Pancreas (tissue), 10 donors: ENCODE data around the gene RAD1. TPM values are rescaled to one million over a fixed set of nuclear protein-coding genes. Genes with fewer than 3 reads are reported as not detected.

Experiments
- ATAC-seq, 4 donors: fragments of 200-7000 bp; cut with Tn5 transposase; one replicate each; pipeline versions ENCODE4 v1.8.0 to v1.9.1; 2020; ENCODE audit warnings: mild to moderate bottlenecking in 4 of 4, moderate library complexity in 4 of 4
- DNase-seq, 6 donors: peaks; one replicate each; pipeline ENCODE4 v3.0.0-alpha.2; 2020
- FAIRE-seq: peaks from 2 replicates; lab custom pipeline; 2012; peaks lifted over from hg19 to GRCh38; lab: Jason Lieb, UNC
- H3K27ac ChIP-seq, 4 donors: fragments of 200-600 bp; sonication (generic); 1 replicate in 3 of 4; 2 replicates in 1 of 4; pipeline versions ENCODE4 v1.5.0 to v1.8.0; 2020
- H3K27me3 ChIP-seq, 4 donors: fragments of 200-600 bp; one replicate each; pipeline ENCODE4 v1.8.0; 2021
- H3K36me3 ChIP-seq, 3 donors: fragments of 200-600 bp; sonication (generic) in 1 of 3; one replicate each; pipeline versions ENCODE4 v1.5.0 to v1.8.0; 2020 to 2021
- H3K4me1 ChIP-seq, 3 donors: fragments of 200-600 bp; one replicate each; pipeline ENCODE4 v1.8.0; 2021
- H3K4me3 ChIP-seq, 4 donors: fragments of 200-600 bp; sonication (generic) in 2 of 4; one replicate each; pipeline versions ENCODE4 v1.5.0 to v1.8.0; 2020 to 2021
- H3K9me3 ChIP-seq, 4 donors: fragments of 200-600 bp; one replicate each; pipeline ENCODE4 v1.8.0; 2021
- WGBS, 2 donors: extraction: QIAGEN DNeasy Blood & Tissue Kit; methylation state at CpG; one replicate each; pipeline ENCODE4 v1.1.7; 2013; 5-methylcytosine and 5-hydroxymethylcytosine counted together
- intact Hi-C, 3 donors: fragments of 100-400 bp; cut with DNase I; formaldehyde crosslinking; loops; one replicate each; pipeline versions ENCODE4 v1.11.1 to v1.14.2; 2022
- polyA plus RNA-seq, 2 donors: library from polyadenylated mRNA; stranded (reverse); fragments of 200-250 nt; gene quantifications; one replicate each; pipeline ENCODE4 v1.2.3, GENCODE V29; 2013
- total RNA-seq, 6 donors: library from RNA; stranded (reverse); fragmentation: NEBNext Ultra II Directional in 4 of 6; extraction: Animal tissue kit (Norgen Biotek cat#: 25700) in 4 of 6; gene quantifications; one replicate each; pipeline versions ENCODE4 v1.2.1 to v1.2.4, GENCODE V29; 2021 to 2023
- TF ChIP-seq, protein P1 (sequence below), 4 donors: fragments of 200-600 bp; sonication (generic) in 3 of 4; IDR thresholded peaks; one replicate each; pipeline versions ENCODE4 v1.5.0 to v1.8.0; 2021; ENCODE audit warnings: antibody characterized with exemption in 4 of 4
- donor health status: healthy with polysubstance abuse.
- donor health status: DM: no; HTN: no; CAD: no; lungs with moderate emphysema.
- donor health status: DM: no; HTN: no; CAD: no.
- donor health status: control.
- donor health status: control.
- donor health status: Bipolar disorder and iron deficiency.
- donor health status: DM: yes; HTN: yes; CAD: no.
- donor health status: DM: no; HTN: no; CAD: no.
- donor health status: DM: no; HTN: no; CAD: no.
- donor health status: DM: yes; HTN: yes; CAD: no.

Gene RAD1
- total and polyA plus RNA-seq, 8 donors = 3.5 to 10.1 (median 5.8) TPM

- no peaks in the 10 kb centered on the region for H3K36me3 ChIP-seq
- H3K4me1 ChIP-seq = no peaks in the 10 kb centered on the region
- intact Hi-C loops = no loop called here
- H3K27ac ChIP-seq = no peak overlapping the region
- no peak overlapping the region for H3K4me3 ChIP-seq
- no peak for DNase-seq
- no peak for ATAC-seq
- TF ChIP-seq, protein P1, sequence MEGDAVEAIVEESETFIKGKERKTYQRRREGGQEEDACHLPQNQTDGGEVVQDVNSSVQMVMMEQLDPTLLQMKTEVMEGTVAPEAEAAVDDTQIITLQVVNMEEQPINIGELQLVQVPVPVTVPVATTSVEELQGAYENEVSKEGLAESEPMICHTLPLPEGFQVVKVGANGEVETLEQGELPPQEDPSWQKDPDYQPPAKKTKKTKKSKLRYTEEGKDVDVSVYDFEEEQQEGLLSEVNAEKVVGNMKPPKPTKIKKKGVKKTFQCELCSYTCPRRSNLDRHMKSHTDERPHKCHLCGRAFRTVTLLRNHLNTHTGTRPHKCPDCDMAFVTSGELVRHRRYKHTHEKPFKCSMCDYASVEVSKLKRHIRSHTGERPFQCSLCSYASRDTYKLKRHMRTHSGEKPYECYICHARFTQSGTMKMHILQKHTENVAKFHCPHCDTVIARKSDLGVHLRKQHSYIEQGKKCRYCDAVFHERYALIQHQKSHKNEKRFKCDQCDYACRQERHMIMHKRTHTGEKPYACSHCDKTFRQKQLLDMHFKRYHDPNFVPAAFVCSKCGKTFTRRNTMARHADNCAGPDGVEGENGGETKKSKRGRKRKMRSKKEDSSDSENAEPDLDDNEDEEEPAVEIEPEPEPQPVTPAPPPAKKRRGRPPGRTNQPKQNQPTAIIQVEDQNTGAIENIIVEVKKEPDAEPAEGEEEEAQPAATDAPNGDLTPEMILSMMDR (IDR thresholded peaks at IDR 0.05) = no peak
- no peaks in the 10 kb centered on the region for H3K27me3 ChIP-seq
- no peak for FAIRE-seq
- H3K9me3 ChIP-seq = no peaks in the 10 kb centered on the region
Measured at GRCh38 chr5:34876275-34876674, 39.0 kb downstream of the RAD1 start.

GRCh38 chr5:34870382-34870781 is 44.9 kb downstream of the RAD1 start:
- WGBS, 2 donors = 90 to 98% methylated on average over 2 of the region's 2 CpGs
- intact Hi-C loops = no loop called here
- DNase-seq = no peak
- TF ChIP-seq, protein P1 (IDR thresholded peaks at IDR 0.05) = no peak
- no peaks in the 10 kb centered on the region for H3K27me3 ChIP-seq
- no peaks in the 10 kb centered on the region for H3K4me1 ChIP-seq
- no peak for ATAC-seq
- FAIRE-seq = no peak
- no peak overlapping the region for H3K27ac ChIP-seq
- no peaks in the 10 kb centered on the region for H3K36me3 ChIP-seq
- H3K4me3 ChIP-seq = no peak overlapping the region
- no peaks in the 10 kb centered on the region for H3K9me3 ChIP-seq

- no peak for ATAC-seq
- intact Hi-C loops = no loop called here
- no peak overlapping the region for H3K4me3 ChIP-seq
- WGBS, 2 donors = 68 to 76% methylated on average over 1 of the region's 1 CpG
- H3K27me3 ChIP-seq = no peaks in the 10 kb centered on the region
- H3K9me3 ChIP-seq = no peaks in the 10 kb centered on the region
- no peak for DNase-seq
- no peaks in the 10 kb centered on the region for H3K4me1 ChIP-seq
- H3K27ac ChIP-seq = no peak overlapping the region
- H3K36me3 ChIP-seq = no peaks in the 10 kb centered on the region
- no peak for FAIRE-seq
- TF ChIP-seq, protein P1 (IDR thresholded peaks at IDR 0.05) = no peak
Measured at GRCh38 chr5:34869256-34869655, 46.0 kb downstream of the RAD1 start.

DNA sequence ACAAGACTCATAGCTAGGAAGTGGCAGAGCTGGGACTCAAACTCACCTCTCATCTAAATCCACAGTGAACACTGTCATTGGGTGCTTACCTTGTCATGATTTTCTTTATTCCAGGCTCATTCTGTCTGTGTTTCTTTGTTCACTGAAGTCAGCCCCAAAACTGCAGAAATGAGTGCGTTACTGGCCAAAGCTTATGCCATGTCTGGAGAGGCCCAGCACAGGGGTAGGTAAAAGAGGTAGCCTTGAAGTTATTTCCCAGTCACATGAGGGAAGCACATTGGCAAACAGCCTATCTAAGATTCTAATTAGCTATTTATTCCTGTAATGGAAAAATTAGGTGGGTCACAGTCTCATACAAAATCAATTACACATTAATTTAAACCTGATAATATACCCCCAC is 46.5 kb downstream of the RAD1 start:
- intact Hi-C loops = no loop called here
- FAIRE-seq (no peak), DNase-seq (no peak), ATAC-seq (no peak)
- TF ChIP-seq, protein P1 (IDR thresholded peaks at IDR 0.05) = no peak
- Histone ChIP-seq H3K9me3 (no peaks in the 10 kb centered on the region), H3K27me3 (no peaks in the 10 kb centered on the region), H3K4me3 (no peak overlapping the region), H3K27ac (no peak overlapping the region), H3K36me3 (no peaks in the 10 kb centered on the region), H3K4me1 (no peaks in the 10 kb centered on the region)
- WGBS, 2 donors = 93 to 96% methylated on average over 1 of the region's 1 CpG

GRCh38 chr5:34867660-34868059 is 47.6 kb downstream of the RAD1 start:
- intact Hi-C loops = no loop called here
- no peaks in the 10 kb centered on the region for H3K9me3 ChIP-seq
- ATAC-seq (no peak), FAIRE-seq (no peak), DNase-seq (no peak)
- TF ChIP-seq, protein P1 (IDR thresholded peaks at IDR 0.05) = no peak
- 93 to 94% methylated on average over 3 of the region's 3 CpGs for WGBS, 2 donors
- H3K27me3 ChIP-seq = no peaks in the 10 kb centered on the region
- no peaks in the 10 kb centered on the region for H3K4me1 ChIP-seq
- H3K27ac ChIP-seq = no peak overlapping the region
- H3K36me3 ChIP-seq = no peaks in the 10 kb centered on the region
- H3K4me3 ChIP-seq = no peak overlapping the region
